NCI-H748 treated with DMSO at 0.1 percent for 48 hours (cell line): ENCODE results near the gene CCDC85A.

Experiments used
- DNase-seq: peaks from one replicate; lab custom pipeline; 2025; lab: John Stamatoyannopoulos, UW

CCDC85A gene

DNA sequence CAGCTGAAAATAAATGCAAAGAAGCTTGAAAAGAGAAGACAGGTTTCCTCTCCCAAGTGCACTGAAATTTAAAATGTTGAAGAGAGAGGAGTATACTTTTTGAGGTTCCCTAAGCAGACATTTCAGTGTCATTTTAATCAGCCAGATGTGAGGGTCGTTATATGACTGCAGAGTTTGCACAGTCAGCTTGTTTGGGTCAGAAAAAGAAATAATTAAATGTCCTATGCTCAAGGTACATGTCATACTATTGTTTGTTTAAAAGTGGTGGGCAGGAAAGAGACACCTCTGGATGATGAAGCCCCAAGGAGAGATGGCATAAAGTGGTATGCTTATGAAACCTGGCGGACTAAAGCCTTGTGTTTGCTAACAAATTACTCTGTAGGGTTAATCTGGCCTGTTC lies 55.2 kb downstream of the CCDC85A start:
- DNase-seq: no peak

DNA sequence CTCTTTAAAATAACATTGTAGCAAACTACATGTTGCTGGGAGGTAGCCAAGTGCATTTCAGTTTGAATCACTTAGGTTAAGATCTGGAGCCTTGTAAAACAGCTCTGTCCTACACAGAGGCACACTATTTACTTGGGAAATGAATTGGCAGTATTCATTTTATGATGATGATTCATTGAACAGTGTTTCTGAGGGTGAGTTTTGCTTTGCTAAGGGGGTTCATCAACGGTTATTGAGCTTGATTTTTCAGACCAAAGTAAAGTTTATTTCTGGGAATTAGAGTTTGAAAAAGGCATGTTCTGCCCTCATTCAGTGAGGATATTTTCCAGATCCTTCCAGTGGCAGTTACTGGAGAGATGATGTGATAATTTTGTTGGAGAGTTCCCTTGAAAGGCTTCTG lies 55.6 kb downstream of the CCDC85A start:
- DNase-seq: no peak

DNA sequence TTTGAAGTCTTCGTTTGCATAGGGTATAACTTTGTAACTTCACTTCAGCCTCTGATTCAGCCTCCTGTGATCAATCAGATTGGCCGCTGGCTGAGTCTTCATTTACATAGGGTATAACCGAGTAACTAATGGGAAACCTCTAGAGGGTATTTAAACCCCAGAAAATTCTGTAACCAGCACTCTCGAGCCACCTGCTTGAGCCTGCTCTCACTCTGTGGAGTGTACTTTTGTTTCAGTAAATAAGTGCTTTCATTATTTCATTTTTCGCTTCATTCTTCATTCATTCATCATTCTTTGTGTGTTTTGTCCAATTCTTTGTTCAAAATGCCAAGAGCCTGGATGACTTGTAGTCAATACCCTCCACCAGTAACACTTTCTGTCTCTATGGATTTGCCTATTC lies 56.4 kb downstream of the CCDC85A start:
- no peak for DNase-seq

DNA sequence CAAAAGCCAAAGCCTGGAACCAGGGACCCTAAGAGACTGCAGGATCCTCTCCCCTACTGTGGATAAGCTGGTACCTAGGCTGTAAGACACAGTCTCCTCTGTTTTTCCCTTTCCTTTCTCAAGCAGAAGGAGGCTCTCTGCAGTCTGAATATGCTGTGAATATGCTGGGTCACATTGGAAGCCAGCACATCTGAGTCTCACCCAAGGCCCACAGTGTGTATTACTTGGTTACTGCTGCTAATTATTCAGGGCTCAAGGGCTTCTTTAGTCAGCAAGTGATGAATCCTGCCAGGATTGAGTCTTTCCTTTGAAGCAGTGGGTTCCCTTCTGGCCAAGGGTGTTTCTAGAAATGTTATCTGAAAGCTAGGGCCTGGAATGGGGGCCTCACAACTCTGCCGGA lies 60.7 kb downstream of the CCDC85A start:
- DNase-seq: no peak

DNA sequence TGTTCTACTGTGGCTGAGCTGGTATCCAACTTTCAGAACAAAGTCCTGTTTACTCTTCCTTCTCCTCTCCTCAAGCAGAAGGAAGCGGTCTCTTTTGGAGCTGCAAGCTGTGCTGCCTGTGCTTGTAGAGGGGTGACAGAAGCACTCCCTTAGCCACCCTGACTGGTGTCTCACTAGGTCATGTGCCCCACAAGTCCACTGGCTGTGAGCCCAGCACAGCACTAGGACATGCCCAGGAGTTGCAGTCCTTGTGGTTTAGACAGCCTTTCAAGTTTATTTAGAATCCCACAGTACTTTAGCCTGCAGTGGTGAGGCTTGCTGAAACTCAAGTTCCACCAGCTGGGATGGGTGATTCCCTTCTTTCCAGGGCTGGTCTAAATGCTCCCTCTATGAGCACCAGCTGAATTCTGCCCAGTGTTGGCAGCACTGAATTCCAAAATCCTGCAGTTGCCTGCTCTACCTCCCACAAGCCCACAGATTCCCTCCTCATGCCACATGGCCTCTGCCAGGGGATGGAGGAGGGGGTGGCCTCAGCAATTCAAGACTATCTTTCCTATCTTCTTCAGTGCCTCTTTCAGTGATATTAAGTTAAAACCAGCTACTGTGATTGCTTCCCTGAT lies 61.2 kb downstream of the CCDC85A start:
- DNase-seq: no peak

DNA sequence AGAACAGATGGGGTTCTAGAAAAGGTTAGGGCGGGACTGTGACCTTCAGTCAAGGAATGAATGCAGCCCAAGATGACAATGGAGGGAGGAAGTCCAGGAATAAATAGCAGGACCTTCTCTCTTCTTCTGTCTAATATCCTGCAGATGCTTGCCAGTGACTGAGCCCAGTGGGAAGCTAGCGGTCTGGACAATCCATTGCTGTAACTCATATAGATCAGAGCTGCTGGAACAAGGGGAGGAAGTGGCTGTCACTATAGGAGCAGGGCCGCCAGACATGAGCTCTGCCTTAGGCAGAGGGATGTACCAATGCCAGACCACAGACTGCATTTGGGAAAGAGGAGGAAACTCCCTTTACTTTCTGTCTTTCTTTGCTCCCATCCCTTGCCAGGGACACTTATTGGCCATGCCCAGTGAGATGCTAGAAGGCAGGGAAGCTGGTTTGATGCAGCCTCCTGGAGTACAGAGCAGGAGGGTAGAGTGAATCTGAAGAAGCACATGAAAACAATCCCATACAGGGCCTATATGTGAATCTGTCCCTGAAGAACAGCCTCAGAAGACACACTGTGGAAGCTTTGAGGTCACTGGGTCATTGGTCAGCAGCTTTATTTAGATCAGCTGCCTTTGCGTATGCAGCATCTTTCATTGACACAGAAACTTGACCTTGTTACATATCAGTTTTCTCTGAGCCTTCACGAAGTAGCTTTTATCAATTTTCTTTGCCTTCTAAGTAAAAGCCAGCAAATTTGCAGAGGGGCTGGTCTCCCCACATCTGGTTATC lies 65.4 kb downstream of the CCDC85A start:
- no peak for DNase-seq

DNA sequence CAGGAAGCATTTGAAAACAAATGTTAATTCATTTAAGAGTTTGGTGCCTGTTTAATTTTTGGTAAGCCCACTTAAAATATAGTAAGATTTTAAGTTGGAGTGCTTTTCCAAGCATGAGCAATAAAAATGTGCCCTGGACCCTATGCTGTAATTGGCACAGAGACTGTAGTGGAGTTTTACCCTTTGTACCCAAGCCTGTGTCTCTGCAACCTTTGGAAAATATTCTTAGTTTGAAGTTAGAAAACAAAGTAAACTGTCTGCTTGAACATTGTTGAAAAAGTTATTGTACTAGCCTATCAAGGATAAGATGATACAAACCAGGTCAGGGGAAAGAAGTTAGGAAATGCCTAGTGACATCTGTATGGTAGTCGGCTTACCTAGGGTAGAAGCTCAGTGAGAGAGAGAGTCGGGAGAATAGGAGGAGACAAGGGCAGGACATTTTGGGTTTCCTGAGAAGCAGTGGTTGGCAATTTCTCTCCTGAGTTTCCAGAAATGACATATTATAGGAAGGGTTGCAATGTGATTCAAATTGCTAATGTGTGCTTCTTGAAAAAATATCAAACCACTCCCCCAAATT lies 66.5 kb downstream of the CCDC85A start:
- DNase-seq: no peak

DNA sequence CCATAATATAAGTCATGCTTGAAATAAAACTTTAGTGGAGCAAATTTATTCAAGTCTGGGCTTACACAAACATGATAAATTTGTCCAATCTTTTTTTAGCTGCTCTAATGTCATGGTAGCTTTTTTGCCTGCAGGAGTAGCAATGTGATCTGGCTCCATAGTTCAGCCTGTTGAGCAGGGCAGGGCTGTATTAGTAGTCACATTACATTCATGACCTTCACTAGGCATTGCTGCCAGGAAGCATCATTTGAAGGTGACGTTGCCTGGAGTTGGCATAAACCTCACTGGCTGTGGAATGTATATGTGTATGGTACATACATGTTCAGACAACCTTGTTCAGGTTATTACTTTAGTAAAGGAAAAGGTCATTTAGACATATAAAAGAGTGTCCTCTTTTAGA lies 76.6 kb downstream of the CCDC85A start:
- DNase-seq: no peak

DNA sequence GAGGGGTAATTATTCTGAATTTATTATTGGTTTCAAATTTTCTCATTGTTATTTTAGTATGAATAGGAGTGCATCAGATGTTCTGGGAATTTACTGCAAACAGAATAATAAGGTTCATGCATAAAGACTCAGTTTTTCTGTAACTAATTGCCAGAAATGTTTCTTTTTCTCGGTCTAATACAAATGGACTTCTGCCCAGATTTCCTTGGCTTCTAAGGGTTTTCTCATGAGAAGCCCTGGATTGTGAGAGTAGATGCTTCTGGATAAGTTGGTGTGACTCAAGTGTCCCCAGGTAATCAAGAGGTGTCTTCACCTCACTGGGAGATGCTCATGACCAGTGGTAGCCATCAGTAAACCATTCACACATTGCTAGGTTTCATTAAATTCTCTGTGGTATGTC lies 78.5 kb downstream of the CCDC85A start:
- DNase-seq: no peak

DNA sequence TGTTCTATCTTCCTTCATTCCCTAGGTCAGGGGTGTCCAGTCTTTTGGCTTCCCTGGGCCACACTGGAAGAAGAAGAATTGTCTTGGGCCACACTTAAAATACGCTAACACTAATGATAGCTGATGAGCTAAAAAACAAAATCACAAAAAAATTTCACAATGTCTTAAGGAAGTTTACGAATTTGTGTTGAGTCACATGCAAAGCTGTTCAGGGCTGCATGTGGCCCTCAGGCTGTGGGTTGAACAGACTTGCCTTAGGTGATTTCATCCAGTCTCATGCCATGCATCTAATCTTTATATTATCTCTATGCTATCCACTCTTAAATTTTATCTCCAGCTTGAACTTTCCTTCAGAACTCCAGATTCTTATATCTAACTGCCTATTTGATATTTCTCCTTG lies 80.1 kb downstream of the CCDC85A start:
- no peak for DNase-seq

DNA sequence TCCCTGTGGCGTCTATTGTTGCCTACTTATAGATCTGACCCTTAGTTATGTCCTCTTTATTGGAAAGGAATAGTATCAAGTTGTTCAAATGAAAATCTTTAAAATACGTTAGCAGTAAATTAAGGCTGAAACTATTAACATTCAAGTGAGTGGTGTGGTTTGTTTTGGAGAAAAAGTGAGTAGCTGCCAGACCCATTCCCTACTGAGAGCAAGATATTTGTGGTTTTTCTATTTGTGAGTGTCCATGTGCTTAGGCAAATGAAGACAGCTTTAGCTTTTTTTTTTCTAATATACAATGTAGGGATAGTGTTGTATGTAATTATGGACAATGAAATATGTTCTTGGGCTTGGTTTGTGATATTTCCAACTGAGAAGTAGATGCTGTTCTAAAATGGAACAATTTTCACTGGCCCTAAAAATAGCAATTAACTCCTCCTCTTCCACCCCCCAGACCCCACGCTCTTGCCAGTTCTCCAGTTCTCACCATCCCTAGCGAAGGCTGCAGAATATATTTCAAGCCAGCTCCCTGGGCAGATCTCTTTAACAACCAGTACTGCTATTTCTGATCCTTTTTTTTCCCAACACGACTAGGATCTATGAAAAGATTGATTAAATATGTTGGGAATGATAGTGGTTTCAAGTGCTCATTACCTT lies 83.1 kb downstream of the CCDC85A start:
- DNase-seq: no peak

DNA sequence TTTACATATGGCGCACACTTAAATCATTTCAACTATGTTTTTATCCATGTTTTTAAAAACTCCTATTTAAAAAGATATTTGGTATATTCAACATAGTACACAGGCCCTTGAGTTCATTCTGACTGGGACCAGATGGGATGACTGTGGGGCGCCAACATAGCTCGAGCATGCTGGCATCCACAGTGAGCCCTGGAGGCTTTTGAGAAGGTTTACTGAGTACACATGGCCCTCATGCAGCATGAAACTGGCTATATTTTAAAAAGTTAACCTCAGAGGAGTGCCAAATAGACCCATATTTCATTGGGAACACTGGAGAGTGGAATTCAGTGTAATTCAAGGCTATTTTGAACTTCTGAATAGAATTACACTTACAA lies 83.6 kb downstream of the CCDC85A start:
- no peak for DNase-seq

DNA sequence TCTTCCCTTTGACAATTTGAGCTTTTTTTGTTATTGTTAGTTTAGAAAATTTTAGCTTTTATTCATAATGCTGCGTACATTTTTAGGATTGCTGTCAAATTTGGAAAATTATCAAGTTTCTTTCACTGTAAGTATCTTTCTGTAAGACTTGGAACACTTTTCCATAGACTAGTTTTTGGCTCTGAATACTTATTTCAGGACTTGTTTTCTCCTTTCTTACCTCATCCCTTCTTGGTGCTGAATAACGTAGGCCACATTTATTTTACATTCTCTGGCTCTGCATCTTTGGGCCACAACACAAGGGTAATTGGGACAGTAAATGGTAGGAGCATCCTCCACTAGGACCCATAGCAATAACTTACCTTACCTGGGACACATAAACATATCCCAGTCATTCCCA lies 85.1 kb downstream of the CCDC85A start:
- DNase-seq: no peak

DNA sequence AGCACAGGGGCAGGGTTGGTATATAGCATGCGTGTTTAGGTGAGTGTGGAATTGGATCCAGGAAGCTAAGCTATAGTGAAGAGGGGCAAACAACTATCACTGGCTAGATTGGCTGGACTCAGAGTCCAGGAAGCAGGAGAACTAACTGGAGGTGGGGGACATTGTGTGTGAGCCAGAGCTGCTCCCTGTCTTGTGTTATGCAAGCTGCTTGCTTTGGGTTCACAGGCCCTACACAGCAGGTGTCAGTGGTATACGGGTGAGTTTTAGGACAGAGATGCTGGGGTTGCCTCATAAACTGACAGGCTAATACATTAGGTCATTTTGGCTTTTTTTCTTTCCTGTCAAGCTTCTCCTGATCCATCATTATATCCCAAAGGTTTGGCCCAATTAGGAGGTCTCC lies 87.5 kb downstream of the CCDC85A start:
- no peak for DNase-seq

DNA sequence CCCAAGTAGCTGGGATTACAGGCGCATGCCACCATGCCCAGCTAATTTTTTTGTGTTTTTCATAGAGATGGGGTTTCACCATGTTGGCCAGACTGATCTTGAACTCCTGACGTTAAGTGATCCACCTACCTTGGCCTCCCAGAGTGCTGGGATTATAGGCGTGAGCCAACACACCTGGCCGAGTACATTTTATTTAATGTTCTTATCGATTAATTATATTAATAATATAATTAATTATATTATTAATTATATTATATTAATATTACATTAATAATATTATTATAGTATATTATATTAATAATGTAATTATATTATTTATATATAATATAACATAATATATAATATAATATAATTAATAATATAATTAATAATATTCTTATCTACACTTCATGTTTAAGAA lies 101.4 kb downstream of the CCDC85A start:
- DNase-seq: no peak

DNA sequence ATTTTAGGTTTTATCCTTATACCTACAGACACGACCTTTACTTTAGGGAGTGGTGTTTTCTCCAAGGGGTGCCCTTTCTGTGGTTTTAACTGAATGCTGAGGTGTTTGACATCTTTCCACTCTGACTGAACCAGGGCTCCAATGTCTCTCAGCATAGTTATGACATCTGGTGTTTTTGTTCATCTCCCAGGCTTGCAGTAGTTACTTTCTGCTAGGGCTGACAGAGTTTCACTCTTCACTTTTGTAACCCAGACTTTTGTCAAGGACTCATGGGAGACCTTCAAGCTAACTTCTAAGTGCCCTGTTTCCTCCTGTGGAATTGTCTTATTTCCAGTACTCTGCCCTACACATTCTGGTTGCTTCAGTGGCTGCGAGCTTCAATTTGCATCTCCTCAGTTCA lies 103.1 kb downstream of the CCDC85A start:
- DNase-seq: no peak

DNA sequence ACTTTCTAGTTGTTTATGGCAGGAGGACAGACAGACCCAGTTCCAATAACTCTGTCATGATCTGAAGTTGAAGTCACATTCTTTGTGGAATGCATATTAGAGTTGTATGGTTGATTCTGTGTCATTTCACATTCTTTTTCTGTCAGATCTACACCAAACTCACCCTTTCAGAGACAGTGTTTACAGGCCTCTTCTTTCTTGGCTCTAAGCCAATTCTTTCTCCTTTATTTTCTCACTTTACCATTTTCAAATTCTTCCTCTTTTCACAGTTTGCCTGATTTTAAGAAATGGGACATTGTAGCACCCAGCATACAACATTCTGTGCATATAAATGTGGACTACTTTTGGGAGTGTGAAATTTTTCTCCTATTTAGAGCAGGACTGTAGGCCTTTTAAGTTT lies 103.7 kb downstream of the CCDC85A start:
- DNase-seq: no peak

DNA sequence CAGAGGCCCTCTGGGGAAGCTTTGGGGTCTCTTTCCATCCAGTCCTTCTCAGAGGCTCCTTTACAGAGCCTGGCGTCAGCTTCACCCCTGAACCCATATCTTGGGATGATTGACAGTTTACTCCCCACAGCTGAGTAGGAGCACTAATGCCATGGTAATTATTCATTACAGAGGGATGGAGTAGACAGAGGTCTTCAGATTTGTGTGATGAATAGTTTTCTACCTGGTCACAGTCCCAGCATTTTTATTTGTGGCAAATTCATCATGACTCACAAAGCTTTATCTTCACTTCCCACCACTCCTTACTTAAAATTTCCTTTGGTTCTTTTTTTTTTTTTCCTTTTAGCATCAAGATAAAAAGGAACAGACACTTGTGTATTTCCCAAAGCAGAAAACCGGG lies 104.2 kb downstream of the CCDC85A start:
- no peak for DNase-seq

DNA sequence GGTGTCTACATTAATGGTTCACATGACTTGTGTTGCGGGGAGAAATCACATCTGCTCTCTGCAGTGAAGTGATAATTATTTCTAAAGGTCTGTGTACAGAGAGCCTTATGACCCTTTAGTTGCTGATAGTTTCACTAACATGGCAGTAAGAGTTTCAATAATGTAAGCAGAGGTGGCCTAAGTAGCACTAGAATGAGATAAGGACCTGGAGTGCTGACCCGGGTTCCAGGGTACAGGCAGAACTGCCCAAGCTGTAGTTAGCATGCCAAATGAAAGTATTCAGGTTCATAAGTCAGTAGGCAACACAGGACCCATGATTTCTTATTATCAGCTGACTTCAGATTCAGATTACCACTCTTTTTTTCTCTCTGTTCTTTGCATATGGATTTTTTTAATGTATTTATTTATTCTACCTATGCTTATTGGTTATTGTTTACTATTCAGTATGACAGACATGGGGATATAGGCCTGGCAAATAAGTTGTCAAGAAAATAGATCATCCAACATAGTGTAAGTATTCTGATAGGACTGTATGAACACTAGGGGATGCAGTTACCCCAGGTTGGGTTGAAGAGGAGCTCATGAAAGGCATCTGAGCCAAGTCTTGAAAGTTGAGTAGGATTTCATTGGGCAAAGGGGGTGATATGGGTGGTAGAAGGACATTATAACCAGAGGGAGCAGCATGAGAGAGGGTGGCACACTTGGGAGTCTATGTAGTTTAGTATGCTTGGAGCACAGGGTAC lies 105.2 kb downstream of the CCDC85A start:
- DNase-seq: no peak

DNA sequence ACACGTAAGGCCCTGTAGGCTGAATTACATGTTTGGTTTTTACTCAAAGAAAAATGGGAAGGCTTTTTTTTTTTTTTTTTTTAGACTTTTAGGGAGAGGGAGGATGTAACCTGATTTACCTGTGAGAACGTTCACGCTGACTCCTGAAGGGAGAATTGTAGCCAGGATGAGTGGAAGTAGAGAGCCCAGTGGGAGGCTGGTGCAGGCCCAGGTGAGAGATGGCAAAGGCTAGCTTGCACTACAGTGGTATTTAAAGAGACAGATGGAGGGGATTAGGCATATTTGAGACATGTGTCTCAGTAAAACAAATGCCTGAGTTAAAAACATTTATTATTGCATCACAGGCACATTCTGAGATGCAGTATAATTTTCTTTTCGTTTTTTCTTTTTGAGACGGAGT lies 107.9 kb downstream of the CCDC85A start:
- DNase-seq: no peak

DNA sequence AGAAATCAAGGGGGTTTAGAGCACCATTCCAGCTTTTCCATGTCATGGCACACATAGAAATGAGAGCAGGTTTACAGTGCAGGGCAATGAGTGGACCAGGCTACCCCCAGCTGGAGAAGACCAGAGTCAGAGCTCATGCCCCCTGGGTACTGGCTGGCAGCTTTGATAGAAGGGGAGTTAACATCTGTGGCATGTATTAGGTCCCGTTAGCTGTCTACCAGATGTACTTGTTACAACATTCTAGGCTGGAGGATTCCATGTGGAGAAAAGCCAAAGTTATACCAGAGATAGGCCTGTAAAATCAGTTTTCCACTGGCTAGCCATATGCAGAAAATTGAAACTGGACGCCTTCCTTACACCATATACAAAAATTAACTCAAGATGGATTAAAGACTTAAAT lies 109.2 kb downstream of the CCDC85A start:
- no peak for DNase-seq

DNA sequence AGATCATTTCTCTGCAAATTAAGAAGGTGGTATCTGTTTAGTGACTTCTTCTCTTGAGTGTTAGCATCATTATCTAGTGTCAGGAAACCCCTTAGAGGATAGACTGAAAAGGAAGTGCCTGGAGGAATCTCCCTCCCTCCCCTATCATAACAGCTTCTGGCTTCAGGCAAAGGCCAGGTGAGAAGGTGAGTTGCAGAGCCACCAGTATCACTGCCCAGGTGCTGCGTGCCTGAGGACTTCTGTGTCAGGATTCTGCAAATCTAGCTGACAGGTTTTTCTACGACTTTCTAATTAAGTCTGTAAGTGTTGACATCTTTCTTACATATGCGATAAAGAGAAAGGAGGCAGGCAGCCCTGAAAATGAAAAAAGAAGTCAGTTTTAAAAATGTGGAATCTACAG lies 111.9 kb downstream of the CCDC85A start:
- DNase-seq: no peak

DNA sequence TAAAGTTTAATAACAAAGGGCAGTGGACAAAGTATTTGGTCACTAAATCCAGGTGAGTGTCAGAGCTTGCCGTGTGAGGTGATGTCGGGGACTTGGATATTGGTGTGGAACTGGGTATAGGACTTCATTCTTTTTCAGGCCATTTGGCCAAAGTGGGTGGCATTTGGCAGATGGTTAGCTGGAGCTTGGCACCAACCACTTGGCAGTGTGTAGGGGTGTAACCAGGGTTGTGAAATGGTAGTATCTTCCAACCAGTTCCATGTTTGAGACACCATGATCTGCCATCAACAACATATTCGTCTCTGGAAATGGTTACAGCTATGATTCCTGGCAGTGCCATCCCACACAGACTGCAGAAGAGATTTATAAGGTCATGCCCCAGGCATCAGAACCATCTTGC lies 113.9 kb downstream of the CCDC85A start:
- no peak for DNase-seq
